ENCODE results near the gene NFIC. TPM values are rescaled to one million over a fixed set of nuclear protein-coding genes. Genes with fewer than 3 reads are reported as not detected.

NFIC gene
- polyA plus RNA-seq, 1 donor = 20.0 TPM

DNA sequence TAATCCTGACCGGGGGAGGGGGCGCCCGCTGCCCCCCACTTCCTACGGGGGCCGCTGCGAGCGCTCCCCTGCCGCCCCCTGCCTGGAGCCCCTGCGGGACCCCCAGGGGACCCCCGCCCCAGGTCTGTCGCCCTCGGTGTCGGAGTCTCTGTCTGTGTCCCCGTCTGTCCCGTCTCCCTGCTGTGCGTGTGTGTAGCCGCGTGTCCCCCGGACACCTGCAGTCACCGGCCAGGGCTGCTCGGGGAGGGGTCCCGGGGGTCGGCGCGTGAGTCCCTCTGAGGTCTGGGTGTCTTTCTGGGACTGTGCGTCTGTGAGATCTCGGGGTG lies 7.7 kb upstream of the NFIC start:
- DNase-seq = no peak

- DNase-seq = no peak
Measured at GRCh38 chr19:3359015-3359918, 7.1 kb upstream of the NFIC start.

- no peak for DNase-seq
Measured at GRCh38 chr19:3359919-3360420, 6.4 kb upstream of the NFIC start.

DNA sequence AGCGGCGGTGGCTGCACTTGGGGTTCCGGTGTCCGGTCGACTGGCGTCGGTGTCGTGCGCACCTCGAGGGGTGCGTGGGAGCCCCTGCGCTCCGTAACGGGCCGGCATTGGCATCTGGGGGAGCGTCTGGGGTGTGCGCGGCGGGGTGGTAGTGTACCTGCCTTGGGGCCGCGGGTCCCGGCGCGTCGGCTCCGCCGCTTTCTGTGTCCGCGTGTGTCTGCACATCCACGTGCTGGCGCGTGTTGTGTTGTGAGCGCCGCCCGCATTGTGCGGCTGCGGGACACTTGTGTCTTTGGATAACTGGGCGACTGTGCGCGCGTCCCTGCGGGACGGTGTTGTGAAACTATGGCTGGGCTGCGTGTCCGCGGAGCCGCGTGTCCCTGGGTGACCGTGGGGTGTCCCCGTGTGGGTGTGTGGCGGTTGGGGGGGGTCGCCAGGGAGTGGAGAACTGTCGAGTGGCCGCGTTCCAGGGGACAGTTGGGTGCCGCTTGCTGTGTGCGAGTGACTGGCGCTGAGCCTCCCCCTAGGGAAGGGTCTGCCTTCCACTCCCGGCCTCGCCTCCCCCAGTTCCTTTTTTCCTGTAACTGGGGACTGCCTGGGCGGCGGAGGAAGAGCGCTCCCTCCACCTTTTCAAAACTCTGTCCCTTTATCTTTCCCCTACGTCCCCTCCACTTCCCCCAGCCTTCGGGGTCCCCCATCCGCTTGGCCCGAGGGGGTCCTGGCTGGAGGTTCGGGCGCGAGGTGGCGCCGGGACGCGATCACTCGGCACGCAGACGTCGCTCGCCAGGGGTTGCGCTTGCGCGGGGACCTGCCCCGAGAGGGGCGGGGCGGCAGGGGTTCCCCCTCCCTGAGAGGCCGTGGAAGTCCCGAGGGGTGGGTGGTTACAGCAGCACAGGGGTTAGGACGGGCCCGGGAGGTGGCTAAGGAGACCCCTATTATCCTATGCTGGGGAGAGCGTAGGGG lies 5.7 kb upstream of the NFIC start:
- DNase-seq = no peak

DNA sequence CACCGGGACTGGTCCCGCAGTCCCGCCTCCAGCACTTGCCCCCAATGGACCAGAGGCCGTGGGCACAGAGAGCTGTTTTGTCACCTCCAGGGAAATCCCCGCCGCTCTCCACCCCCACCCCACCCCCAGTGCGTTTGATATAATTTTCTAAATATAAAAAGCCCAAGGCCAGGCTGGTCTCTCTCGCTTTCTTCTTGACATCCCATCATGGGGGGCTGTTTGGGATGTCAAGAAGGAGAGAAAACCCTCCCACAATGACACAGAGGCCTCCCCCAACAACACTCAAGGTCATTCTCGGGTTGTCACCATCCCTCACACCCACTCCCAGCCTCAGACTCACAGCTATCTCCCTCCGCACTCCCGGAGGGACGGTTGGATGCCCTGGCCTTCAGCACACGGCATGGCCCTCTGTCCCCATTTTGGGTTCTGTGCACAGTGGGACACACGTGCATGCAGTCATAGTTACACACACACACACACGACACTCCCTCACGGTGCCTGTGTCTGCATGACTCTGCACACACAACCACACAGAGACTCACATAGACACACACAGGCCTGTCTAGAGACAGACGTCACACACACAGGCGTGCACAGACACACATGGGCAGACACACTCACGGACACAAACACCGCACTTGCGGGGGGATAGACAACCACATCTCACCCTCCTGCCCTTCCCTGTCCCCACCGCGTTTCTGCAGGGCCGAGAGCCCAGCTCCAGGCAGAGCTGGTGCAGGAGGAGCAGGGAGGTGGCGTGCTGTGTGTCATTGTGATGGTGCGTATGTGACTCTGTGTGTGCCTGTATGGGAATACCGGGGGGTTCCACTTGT lies 4.8 kb upstream of the NFIC start:
- DNase-seq = no peak

DNA sequence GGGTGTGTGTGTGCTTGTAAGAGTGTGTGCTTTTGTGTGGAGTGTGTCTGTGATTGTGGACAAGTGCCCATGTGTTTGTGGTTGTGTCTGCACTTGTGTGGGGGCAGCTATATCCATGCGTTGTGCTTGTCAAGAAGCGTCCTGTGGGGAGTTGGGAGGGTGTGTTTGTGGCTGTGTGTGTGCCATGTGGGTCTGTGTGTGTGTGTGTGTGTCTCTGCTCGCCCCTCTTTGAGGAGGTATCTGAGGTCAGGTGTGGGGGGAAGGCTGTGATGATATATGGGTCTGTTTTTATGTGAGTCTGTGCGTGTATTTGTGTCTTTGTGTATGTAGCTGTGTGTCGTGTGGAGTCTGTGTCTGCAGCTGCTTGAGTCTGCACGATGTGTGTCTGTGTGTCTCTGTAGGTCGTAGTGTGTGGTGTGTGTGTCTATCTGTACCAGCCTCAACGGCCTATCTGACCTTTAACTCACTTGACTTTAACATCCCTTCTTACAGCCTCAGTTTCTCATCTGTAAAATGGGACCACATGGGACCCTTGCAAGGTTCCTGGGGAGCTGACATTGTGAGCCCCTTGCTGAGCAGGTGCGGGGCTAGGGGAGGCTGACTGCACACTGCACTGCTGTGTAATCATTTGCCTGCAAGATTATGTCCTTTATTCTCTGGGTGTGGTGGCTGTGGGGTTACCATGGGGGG lies 4.0 kb upstream of the NFIC start:
- DNase-seq = no peak

GRCh38 chr19:3363841-3364500 lies 2.4 kb upstream of the NFIC start:
- DNase-seq = no peak

- no peak for DNase-seq
Measured at GRCh38 chr19:3364501-3364858, 1.9 kb upstream of the NFIC start.

DNA sequence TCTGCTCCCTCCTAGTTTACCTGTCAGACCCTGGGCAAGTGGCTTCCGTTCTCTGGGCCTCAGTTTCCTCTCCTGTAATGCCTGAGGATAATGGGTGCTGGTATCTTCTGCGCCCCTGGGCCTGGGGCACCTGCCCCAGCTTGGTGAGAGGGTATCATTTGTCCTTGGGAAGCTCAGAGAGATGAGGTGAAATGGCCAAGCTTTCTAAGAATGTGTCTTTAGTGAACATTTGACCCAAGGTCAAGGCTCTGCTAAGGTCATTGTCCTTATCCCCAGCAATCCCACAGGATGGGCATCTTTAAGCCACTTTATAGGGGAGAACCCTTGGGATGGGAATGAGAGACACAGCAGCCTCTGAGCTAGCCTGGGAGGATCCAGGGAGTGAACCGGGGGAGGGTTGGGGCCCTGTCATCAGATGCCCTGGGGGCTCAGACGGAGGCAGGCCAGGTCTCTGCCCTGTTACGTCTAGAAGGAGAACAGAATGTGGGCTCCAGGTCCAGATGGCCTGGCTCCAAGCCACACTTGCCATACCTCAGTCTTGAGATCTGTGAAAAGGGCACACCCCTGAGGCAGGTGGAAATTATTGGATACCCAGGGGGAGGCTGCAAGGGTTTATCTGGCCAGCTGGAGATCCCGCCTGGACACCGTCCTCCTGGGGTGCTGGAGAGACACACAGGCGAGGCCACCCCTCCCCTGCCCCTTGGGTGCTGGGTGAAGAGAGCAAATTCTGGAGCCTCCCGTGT lies 1.1 kb upstream of the NFIC start:
- DNase-seq = no peak

DNA sequence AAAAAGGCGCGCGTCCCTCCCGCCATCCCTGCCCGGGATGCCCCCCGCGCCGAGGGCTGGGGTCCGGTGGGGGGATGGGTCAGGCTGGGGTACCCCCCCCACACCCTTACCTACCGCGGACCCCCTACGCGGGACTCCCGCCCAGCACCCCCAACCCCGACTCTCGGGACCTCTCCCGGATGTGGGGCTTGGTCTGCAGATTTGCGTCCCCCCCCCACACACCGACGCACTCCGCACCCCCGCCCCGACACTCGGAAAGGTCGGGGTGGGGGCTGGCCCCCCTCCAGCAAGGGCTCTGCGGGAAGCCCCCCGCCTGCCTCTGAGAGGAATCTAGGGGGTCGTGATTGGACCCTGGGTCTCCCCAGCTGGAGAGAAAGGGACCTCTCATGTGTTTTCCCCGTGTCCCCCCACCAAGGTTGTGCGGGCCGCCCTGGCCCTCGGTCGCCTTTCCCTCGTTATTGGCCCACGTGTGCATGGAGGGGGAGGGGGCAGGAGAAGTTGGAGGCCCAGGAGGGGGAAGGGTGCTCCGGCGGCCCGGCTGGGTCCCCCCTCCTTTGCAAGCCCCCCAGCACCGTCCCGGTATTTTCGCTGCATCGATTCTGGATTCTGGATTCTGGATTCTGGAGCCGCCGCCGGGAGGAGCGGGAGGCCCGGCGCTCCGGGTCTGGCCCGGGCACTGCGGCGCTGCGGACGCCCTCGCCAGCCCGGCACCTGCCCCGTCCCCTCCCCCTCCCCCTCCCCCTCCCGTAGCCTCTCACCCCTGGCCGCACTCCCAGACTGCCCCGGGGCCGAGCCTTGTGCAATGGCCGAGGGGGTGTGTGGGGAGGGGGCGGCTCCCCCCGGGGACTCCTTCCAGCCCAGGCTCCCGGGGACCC lies 607 bp downstream of the NFIC start:
- DNase-seq = no peak

DNA sequence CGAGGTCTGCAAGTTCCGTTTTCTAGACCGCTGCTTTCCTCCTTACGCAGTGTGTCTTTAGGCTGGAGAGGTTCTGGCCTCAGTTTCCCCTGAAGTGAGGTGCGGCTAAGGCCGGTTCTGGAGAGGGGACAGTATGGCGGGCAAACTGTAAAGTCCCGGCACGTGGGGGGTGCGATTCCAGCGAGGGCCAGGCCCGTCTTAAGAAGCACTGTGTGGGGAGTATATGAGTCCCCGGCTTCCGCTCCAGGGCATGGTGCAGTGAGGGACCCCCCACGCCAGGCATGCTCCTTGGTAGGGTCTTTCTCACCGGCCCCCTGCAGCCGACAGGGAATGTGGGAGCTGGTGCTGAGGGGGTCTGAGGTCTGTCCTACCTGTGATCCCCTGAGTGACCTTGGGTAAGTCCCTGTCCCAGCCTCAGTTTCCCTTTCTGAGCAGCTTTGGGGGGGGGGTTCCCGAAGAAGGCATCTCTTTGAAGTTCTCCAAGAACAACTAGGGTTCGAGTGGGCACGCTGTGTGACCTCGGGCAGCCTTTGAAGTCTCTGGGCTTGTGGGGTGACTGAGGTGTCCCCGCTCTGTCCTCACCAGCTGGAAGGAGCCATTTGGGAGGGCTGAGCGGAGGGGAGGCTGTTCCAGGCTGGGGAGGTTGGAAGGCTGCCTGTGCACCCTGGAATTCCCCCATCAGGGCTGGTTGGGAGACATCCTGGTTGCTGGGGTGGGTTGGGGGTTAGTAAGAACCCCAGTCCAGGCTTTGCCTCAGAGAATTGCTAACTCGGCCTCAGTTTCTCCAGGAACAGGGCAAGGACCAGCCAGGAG lies 1.5 kb downstream of the NFIC start:
- no peak for DNase-seq

- no peak for DNase-seq
Measured at GRCh38 chr19:3368441-3368795, 2.0 kb downstream of the NFIC start.

GRCh38 chr19:3368848-3369336 lies 2.5 kb downstream of the NFIC start:
- DNase-seq = no peak

GRCh38 chr19:3369337-3370213 lies 3.2 kb downstream of the NFIC start:
- no peak for DNase-seq

GRCh38 chr19:3370214-3370720 lies 3.9 kb downstream of the NFIC start:
- DNase-seq = no peak

DNA sequence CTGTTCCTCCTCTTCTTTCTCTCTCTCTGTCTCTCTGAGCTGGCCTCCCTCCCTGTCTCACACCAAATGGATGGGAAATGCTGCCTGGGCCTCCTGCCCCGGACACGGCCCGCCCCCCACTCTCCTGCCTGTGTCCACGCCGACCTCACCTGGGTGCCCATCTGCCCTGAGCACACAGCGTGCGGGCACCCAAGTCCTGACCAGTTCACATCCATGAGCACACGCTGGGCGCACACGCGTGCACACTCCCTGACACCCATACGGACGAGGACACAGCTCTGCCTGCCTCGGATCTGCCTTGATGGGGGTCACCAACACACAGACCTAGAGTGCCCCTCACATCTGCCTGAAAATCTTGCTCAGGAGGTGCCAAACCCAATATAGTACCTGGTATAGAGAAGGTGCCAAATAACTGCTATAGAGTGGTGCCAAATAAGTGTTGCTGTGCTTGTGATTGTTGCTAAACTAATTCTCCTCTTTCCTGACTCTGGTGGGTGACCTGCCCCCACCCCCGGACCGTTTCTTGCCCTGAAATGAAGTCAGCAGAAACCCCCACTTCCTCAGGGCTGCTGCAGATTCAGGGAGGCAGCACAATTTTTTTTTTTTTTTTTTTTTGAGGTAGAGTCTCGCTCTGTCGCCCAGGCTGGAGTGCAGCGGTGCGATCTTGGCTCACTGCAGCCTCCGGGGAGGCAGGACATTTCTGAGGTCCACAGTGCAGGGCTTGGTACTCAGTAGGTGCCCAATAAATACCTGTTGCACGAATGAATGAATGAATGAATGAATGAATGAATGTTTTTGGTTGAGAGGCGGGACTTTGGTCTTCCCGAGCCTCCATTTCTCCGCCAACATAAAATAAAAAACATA lies 4.6 kb downstream of the NFIC start:
- no peak for DNase-seq
